ENCODE measurements around the gene MAPK10.

Gene MAPK10

GRCh38 chr4:86101410-86101809 is 258.4 kb downstream of the MAPK10 start:
- no peak for DNase-seq (ENCODE audit: low read depth)
- TF ChIP-seq, protein P1, sequence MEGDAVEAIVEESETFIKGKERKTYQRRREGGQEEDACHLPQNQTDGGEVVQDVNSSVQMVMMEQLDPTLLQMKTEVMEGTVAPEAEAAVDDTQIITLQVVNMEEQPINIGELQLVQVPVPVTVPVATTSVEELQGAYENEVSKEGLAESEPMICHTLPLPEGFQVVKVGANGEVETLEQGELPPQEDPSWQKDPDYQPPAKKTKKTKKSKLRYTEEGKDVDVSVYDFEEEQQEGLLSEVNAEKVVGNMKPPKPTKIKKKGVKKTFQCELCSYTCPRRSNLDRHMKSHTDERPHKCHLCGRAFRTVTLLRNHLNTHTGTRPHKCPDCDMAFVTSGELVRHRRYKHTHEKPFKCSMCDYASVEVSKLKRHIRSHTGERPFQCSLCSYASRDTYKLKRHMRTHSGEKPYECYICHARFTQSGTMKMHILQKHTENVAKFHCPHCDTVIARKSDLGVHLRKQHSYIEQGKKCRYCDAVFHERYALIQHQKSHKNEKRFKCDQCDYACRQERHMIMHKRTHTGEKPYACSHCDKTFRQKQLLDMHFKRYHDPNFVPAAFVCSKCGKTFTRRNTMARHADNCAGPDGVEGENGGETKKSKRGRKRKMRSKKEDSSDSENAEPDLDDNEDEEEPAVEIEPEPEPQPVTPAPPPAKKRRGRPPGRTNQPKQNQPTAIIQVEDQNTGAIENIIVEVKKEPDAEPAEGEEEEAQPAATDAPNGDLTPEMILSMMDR (IDR thresholded peaks at IDR 0.05; ENCODE audit: low read length, missing control alignments): no peak
- H3K4me3 ChIP-seq (replicated peaks; ENCODE audit: low read depth, low read length): no peak overlapping the region

- TF ChIP-seq, protein P1 (IDR thresholded peaks at IDR 0.05; ENCODE audit: low read length, missing control alignments): no peak
- DNase-seq (ENCODE audit: low read depth): no peak
- no peak overlapping the region for H3K4me3 ChIP-seq (replicated peaks; ENCODE audit: low read depth, low read length)
Measured at GRCh38 chr4:86100539-86101215, 259.2 kb downstream of the MAPK10 start.

DNA sequence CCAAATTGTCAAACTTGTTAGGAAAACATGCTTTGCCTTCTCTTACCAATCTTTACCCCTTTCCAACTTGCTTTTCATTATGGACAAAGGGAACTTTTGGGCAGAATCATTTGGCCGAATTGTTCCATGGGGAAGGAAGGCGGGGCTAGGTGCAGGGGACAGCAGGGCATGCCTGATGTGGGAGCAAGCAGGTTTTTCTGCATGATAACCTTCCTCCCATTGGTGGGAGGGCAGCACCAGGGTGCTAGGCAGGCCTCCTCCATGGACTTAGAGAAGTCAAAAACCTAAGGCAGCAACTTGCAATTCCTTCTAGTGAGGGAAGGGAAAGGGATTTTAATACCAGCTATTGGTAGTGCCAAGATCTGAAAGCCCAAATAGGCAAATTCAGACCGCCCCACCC is 260.5 kb downstream of the MAPK10 start:
- H3K4me3 ChIP-seq (replicated peaks; ENCODE audit: low read depth, low read length): no peak overlapping the region
- DNase-seq (ENCODE audit: low read depth): no peak
- TF ChIP-seq, protein P1 (IDR thresholded peaks at IDR 0.05; ENCODE audit: low read length, missing control alignments): no peak

- no peak for DNase-seq (ENCODE audit: low read depth)
- H3K4me3 ChIP-seq (replicated peaks; ENCODE audit: low read depth, low read length): no peak overlapping the region
- TF ChIP-seq, protein P1 (IDR thresholded peaks at IDR 0.05; ENCODE audit: low read length, missing control alignments): no peak
Measured at GRCh38 chr4:86098691-86099090, 261.2 kb downstream of the MAPK10 start.

DNA sequence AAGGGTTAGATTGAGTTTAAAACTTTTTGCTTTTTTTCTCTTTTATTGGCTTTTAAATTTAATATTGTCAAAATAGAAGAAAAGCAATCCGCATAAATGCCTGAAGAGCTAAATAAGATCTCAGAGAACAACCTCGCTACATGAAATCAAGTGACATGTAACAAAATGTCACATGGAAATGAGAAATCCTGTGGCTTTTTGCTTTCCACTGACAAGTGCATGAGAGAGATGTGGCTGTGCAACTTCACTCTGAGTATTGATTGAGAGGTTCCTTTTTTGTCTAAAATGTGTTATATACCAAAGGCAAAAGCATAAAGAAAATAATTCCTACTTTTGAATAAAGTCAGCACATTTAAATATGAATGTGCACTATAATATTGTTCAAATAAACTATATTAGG is 263.5 kb downstream of the MAPK10 start:
- no peak overlapping the region for H3K4me3 ChIP-seq (replicated peaks; ENCODE audit: low read depth, low read length)
- TF ChIP-seq, protein P1 (IDR thresholded peaks at IDR 0.05; ENCODE audit: low read length, missing control alignments): no peak
- no peak for DNase-seq (ENCODE audit: low read depth)

DNA sequence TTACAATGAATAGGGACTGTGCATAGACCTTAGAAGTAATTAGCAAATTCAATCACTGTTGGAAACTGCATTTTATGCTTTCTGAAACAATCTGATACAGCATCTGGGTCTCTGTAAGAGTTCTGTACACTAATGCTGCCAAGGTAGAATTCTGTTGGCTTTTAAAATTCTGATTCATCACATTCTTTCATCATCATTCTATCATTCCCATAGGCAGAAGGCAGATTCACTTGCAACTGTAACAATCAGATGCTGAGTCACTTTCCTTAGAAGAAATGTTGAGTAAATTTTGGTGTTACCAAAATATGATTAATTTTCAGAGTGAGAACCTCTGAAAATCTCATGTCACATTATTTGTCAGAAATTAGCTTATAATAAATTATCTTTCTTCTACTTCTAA is 267.2 kb downstream of the MAPK10 start:
- H3K4me3 ChIP-seq (replicated peaks; ENCODE audit: low read depth, low read length): no peak overlapping the region
- peak; percentile 87 for DNase-seq (ENCODE audit: low read depth)
- TF ChIP-seq, protein P1 (IDR thresholded peaks at IDR 0.05; ENCODE audit: low read length, missing control alignments): no peak

DNA sequence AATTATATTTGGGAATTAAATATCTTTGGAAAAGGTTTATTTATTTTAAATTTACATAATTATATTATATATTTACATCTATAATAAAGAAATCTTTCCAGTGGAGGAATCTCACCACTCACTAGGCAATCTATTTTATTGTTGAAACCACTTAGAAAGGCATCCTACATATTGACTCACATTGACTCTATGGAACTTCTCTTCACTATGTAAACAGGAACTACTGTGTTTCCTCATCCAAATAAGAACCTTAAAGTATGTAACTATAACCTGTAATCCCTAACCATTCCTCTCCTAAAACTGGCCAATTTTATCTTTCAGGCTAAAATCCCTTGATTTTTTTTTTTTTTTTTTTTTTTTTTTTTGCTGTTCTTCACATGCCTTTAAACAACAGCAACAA is 268.7 kb downstream of the MAPK10 start:
- H3K4me3 ChIP-seq (replicated peaks; ENCODE audit: low read depth, low read length): no peak overlapping the region
- DNase-seq (ENCODE audit: low read depth): no peak
- TF ChIP-seq, protein P1 (IDR thresholded peaks at IDR 0.05; ENCODE audit: low read length, missing control alignments): no peak
